ENCODE results near the gene LBX2. TPM values are rescaled to one million over a fixed set of nuclear protein-coding genes. Genes with fewer than 3 reads are reported as not detected.

Gene LBX2
- total RNA-seq, 1 experiment from 2014 or later: not detected

DNA sequence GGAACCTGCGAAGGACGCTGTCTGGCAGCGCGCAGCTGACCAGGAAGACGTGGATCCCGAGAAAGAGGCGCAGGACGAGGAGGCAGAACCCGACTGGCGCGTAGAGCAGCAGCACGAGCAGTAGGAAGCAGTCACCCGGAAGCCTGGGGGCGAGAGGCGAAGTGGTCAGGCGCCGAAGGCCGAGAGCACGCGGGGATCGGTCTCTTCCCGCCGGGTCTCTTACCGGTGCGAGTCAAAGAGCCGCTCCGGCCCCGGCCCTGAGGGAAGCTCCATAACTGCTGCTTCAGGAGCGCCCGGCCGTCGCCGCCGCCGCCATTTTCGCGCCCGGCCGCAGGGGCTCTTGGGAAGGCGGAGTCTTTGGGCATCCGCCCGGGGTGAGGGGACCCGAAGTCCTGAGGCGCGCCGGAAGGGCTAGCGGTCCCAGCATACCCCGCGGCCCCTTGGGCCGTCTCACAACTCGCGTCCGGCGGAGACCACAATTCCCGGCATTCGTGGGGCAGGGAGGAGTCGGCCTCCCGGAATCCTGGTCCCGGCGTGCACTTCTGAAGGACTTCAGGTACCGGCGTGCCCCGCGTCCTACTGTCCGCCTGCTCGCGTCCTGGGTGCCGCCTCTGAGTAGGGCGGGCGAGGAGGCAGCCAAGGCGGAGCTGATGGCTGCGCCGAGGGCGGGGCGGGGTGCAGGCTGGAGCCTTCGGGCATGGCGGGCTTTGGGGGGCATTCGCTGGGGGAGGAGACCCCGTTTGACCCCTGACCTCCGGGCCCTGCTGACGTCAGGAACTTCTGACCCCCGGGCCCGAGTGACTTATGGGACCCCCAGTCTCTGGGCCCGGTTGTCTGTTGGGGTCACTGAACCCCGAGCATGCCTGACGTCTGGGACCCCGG, 30.2 kb upstream of the LBX2 start, which contains the start of the genes AUP1 and HTRA2:
Gene AUP1, minus strand, starts transcription at position 350 of the 882 bp plus-strand sequence. Its CDS starts 77 bp downstream, at position 273.
Gene HTRA2, plus strand, starts transcription at position 577 of the 882 bp plus-strand sequence. Its CDS starts 74 bp downstream, at position 651.
- H3K9me3 ChIP-seq (ENCODE audit: low read depth, low read length, poor library complexity, severe bottlenecking): no peaks in the 10 kb centered on the region
- CTCF ChIA-PET: no interaction called here
- POLR2A ChIA-PET (ENCODE audit: low non-redundant PET): interaction anchor here (0.5 kb wide), 1 partner anchor 55 kb away, joined by 7 read pairs; no protein-coding TSS in a partner anchor
- H3K36me3 ChIP-seq (ENCODE audit: insufficient read depth, low read length, poor library complexity, severe bottlenecking): peaks cover 30% of the 10 kb centered on the region
- H3K4me3 ChIP-seq (ENCODE audit: low read depth, low read length, poor library complexity, severe bottlenecking): peak within 1 kb of the TSS; percentile 97
- TF ChIP-seq, protein P1, sequence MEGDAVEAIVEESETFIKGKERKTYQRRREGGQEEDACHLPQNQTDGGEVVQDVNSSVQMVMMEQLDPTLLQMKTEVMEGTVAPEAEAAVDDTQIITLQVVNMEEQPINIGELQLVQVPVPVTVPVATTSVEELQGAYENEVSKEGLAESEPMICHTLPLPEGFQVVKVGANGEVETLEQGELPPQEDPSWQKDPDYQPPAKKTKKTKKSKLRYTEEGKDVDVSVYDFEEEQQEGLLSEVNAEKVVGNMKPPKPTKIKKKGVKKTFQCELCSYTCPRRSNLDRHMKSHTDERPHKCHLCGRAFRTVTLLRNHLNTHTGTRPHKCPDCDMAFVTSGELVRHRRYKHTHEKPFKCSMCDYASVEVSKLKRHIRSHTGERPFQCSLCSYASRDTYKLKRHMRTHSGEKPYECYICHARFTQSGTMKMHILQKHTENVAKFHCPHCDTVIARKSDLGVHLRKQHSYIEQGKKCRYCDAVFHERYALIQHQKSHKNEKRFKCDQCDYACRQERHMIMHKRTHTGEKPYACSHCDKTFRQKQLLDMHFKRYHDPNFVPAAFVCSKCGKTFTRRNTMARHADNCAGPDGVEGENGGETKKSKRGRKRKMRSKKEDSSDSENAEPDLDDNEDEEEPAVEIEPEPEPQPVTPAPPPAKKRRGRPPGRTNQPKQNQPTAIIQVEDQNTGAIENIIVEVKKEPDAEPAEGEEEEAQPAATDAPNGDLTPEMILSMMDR (conservative IDR thresholded peaks at IDR 0.05; ENCODE audit: low read depth, low read length): no peak
- no peak for TF ChIP-seq EZH2 (IDR thresholded peaks at IDR 0.05; ENCODE audit: borderline replicate concordance, low read depth, low read length, poor library complexity, severe bottlenecking)
- intact Hi-C loops (cut with micrococcal nuclease; ENCODE audit: unreplicated experiment): loop anchor here (2.0 to 10.0 kb wide), 4 partner anchors 23 to 277 kb away; partner anchors contain the start of genes CCDC142, PCGF1 and TTC31
- no peaks in the 10 kb centered on the region for H3K27me3 ChIP-seq (replicated peaks; ENCODE audit: insufficient read depth, low read depth, low read length, poor library complexity)
- peak within 1 kb of the TSS; percentile 91 for H3K27ac ChIP-seq (ENCODE audit: low read depth, low read length, poor library complexity, severe bottlenecking)
- DNase-seq (ENCODE audit: low spot score): peak; percentile 100
- peaks cover 16% of the 10 kb centered on the region for H3K4me1 ChIP-seq (ENCODE audit: insufficient read depth, low read length, poor library complexity, severe bottlenecking)
- BruUV-seq (replicated peaks): no TSS peak

DNA sequence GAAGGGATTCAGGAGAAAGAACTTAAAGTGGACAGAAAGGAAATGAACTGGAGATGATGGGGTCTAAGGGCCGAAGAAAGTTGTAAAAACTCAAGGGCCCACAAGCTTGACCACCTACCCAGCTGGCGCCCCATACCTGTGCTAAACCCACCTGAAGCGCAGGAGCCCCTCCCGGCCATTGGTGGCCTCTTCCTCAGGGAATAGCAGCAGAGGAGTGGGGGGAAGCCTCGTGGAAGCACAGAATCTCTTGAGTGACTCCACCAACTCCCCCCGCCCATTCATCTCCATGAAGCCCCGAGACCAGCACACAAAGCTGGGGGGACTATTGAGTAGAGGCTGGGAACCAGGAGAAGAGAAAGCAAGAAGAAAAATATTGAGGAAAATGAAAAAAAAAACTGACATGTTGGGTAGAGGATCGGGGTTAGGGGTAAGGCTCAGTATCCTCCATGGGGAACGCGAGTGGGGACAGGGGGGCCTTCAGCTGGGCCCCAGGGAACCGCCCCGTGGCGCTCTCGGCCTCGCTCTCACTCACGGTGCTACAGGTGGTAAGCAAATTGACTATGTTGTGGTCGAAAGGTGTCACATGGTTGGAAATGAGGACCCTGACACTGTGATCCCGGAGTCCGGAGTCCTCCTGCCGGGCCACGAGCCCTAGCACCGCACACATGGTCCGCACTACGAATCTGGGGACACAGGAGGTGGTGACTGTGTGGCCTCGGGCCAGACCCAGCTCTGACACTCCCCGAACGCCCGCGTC, 29.4 kb upstream of the LBX2 start:
- TF ChIP-seq, protein P1 (conservative IDR thresholded peaks at IDR 0.05; ENCODE audit: low read depth, low read length): no peak
- TF ChIP-seq EZH2 (IDR thresholded peaks at IDR 0.05; ENCODE audit: borderline replicate concordance, low read depth, low read length, poor library complexity, severe bottlenecking): no peak
- no peak for DNase-seq (ENCODE audit: low spot score)
- intact Hi-C loops (cut with micrococcal nuclease; ENCODE audit: unreplicated experiment): loop anchor here (2.0 kb wide), 2 partner anchors 22 to 46 kb away; partner anchors contain the start of genes CCDC142, PCGF1 and TTC31
- H3K27me3 ChIP-seq (replicated peaks; ENCODE audit: insufficient read depth, low read depth, low read length, poor library complexity): no peaks in the 10 kb centered on the region
- peak overlapping the region; percentile 97 for H3K4me3 ChIP-seq (ENCODE audit: low read depth, low read length, poor library complexity, severe bottlenecking)
- CTCF ChIA-PET: no interaction called here
- no TSS peak for BruUV-seq (replicated peaks)
- H3K9me3 ChIP-seq (ENCODE audit: low read depth, low read length, poor library complexity, severe bottlenecking): no peaks in the 10 kb centered on the region
- H3K27ac ChIP-seq (ENCODE audit: low read depth, low read length, poor library complexity, severe bottlenecking): peak overlapping the region; percentile 91
- H3K36me3 ChIP-seq (ENCODE audit: insufficient read depth, low read length, poor library complexity, severe bottlenecking): peaks cover 30% of the 10 kb centered on the region
- POLR2A ChIA-PET (ENCODE audit: low non-redundant PET): no interaction called here
- peaks cover 16% of the 10 kb centered on the region for H3K4me1 ChIP-seq (ENCODE audit: insufficient read depth, low read length, poor library complexity, severe bottlenecking)

DNA sequence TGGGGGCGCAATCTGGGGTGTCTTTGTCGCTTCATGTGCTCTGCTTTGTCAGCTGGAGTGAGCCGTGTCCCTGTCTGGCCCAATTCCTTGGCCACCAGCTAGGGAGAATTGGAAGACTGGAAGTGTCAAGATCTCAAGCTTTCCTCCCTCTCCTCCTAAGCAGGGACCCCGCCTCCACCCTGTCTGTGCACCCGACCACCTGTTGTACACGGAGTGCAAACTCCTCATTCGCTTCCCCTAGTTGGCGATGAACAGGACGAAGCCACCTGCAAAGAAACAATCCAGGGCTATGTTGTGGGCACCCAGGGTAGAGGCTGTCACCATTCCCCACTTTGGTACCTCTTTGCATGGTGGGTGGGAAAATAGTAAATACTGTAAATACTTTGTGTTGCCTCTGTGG, 28.3 kb upstream of the LBX2 start:
- Histone ChIP-seq H3K4me3 (ENCODE audit: low read depth, low read length, poor library complexity, severe bottlenecking) (no peak overlapping the region), H3K9me3 (ENCODE audit: low read depth, low read length, poor library complexity, severe bottlenecking) (no peaks in the 10 kb centered on the region), H3K36me3 (ENCODE audit: insufficient read depth, low read length, poor library complexity, severe bottlenecking) (peaks cover 28% of the 10 kb centered on the region), H3K27ac (ENCODE audit: low read depth, low read length, poor library complexity, severe bottlenecking) (no peak overlapping the region), H3K4me1 (ENCODE audit: insufficient read depth, low read length, poor library complexity, severe bottlenecking) (peaks cover 16% of the 10 kb centered on the region), H3K27me3 (replicated peaks; ENCODE audit: insufficient read depth, low read depth, low read length, poor library complexity) (no peaks in the 10 kb centered on the region)
- ChIA-PET CTCF (no interaction called here), POLR2A (ENCODE audit: low non-redundant PET) (no interaction called here)
- intact Hi-C loops (cut with micrococcal nuclease; ENCODE audit: unreplicated experiment): loop anchor here (2.0 kb wide), 2 partner anchors 21 to 45 kb away; partner anchors contain the start of genes CCDC142, PCGF1 and TTC31
- TSS peak; percentile 70 for BruUV-seq (replicated peaks)
- no peak for DNase-seq (ENCODE audit: low spot score)
- TF ChIP-seq EZH2 (IDR thresholded peaks at IDR 0.05; ENCODE audit: borderline replicate concordance, low read depth, low read length, poor library complexity, severe bottlenecking): no peak
- TF ChIP-seq, protein P1 (conservative IDR thresholded peaks at IDR 0.05; ENCODE audit: low read depth, low read length): no peak
